ENCODE measurements around the gene SPHK2.

DNA sequence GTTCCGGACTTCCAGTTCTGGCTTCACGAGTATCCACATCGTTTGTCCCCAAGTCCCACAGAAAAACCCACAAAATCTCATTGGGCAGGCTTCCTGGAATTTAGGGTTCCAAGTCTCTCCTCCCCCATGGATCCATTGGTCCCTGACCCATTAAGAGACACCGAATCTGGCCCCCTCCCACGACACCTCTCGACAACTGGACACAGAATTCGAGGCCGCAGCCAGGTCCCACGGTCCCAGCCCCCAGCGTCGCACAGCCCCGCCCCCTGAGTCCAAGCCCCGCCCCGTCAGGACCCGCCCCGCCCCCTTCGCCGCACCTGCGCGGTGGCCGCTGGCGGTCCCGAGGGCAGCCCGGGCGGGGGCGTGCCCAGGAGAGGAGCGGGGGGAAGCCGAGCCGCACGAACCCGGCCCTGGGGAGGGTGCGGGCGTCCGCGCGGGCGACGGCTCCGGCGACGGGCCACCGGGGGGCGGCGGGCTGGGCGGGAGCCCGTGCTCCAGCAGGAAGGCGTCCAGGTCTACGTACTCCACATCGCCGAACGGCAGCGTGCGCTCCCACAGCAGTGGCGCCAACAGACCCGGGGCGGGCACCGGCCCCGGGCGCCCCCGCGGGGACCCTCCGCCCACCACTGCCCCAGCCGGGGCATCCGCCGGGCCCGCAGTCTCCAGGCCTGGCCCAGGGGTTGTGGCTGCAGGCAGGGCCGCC is 16.1 kb downstream of the SPHK2 start:
- TF ChIP-seq, protein P1, sequence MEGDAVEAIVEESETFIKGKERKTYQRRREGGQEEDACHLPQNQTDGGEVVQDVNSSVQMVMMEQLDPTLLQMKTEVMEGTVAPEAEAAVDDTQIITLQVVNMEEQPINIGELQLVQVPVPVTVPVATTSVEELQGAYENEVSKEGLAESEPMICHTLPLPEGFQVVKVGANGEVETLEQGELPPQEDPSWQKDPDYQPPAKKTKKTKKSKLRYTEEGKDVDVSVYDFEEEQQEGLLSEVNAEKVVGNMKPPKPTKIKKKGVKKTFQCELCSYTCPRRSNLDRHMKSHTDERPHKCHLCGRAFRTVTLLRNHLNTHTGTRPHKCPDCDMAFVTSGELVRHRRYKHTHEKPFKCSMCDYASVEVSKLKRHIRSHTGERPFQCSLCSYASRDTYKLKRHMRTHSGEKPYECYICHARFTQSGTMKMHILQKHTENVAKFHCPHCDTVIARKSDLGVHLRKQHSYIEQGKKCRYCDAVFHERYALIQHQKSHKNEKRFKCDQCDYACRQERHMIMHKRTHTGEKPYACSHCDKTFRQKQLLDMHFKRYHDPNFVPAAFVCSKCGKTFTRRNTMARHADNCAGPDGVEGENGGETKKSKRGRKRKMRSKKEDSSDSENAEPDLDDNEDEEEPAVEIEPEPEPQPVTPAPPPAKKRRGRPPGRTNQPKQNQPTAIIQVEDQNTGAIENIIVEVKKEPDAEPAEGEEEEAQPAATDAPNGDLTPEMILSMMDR (IDR thresholded peaks at IDR 0.05 in 4 of 5, conservative IDR thresholded peaks at IDR 0.05 in 1 of 5) = peak in 1 of 5 experiments; percentile 24
- peak; percentile 94 for TF ChIP-seq POLR2A (IDR thresholded peaks at IDR 0.05)
